WTC11 (cell line): ENCODE data around the gene CCER1. TPM values are rescaled to one million over a fixed set of nuclear protein-coding genes. Genes with fewer than 3 reads are reported as not detected.

Experiments
- ATAC-seq: fragments of 200-7000 bp; cut with Tn5 transposase; 2 replicates; pipeline ENCODE4 v1.10.0; 2021; ENCODE audit warnings: mild to moderate bottlenecking, moderate library complexity
- CTCF ChIA-PET: fragments of 300-600 bp; sonication (Branson Sonifier 250); formaldehyde crosslinking; loops from one replicate; lab custom pipeline; 2021; ENCODE audit warnings: antibody characterized with exemption; lab: Charles Lee
- POLR2A ChIA-PET: fragments of 350-600 bp; sonication (Branson Sonifier 250); formaldehyde crosslinking; loops from one replicate; lab custom pipeline; 2021; ENCODE audit warnings: antibody characterized with exemption; lab: Charles Lee
- DNase-seq: peaks from one replicate; pipeline ENCODE4 v3.0.0; 2021; ENCODE audit warnings: low spot score
- H3K27ac Mint-ChIP-seq: 2 replicates; pipeline ENCODE4 v1.8.0; 2021; ENCODE audit warnings: mixed read lengths
- H3K27me3 Mint-ChIP-seq: 2 replicates; pipeline ENCODE4 v1.8.0; 2021; ENCODE audit warnings: low read depth, mild to moderate bottlenecking, moderate library complexity, mixed read lengths
- H3K36me3 Mint-ChIP-seq: 2 replicates; pipeline ENCODE4 v1.8.0; 2021; ENCODE audit warnings: mixed read lengths
- H3K4me1 Mint-ChIP-seq: 2 replicates; pipeline ENCODE4 v1.8.0; 2022; ENCODE audit warnings: mixed read lengths
- H3K4me3 Mint-ChIP-seq: 2 replicates; pipeline ENCODE4 v1.8.0; 2021; ENCODE audit warnings: mild to moderate bottlenecking, moderate library complexity, mixed read lengths
- H3K9me3 Mint-ChIP-seq: 2 replicates; pipeline ENCODE4 v1.8.0; 2021; ENCODE audit warnings: mixed read lengths
- ATF1 ChIP-seq: sonication (generic); formaldehyde crosslinking; IDR thresholded peaks from 2 replicates; pipeline ENCODE4 v1.8.1; 2023; ENCODE audit warnings: mild to moderate bottlenecking, moderate library complexity, missing genetic modification reagents
- ATF6 ChIP-seq: sonication (generic); formaldehyde crosslinking; IDR thresholded peaks from 2 replicates; pipeline ENCODE4 v1.8.1; 2023; ENCODE audit warnings: mild to moderate bottlenecking, missing genetic modification reagents
- CREM ChIP-seq: sonication (generic); formaldehyde crosslinking; IDR thresholded peaks from 2 replicates; pipeline ENCODE4 v1.8.1; 2022; ENCODE audit warnings: mild to moderate bottlenecking, missing genetic modification reagents, moderate library complexity
- E2F1 ChIP-seq: sonication (generic); formaldehyde crosslinking; IDR thresholded peaks from 2 replicates; pipeline ENCODE4 v1.8.0; 2022; ENCODE audit warnings: mild to moderate bottlenecking, missing genetic modification reagents
- ELF4 ChIP-seq: sonication (generic); formaldehyde crosslinking; IDR thresholded peaks from 2 replicates; pipeline ENCODE4 v1.8.1; 2022; ENCODE audit warnings: low read depth, mild to moderate bottlenecking, moderate library complexity, missing genetic modification reagents
- FOXJ3 ChIP-seq: sonication (generic); formaldehyde crosslinking; IDR thresholded peaks from 2 replicates; pipeline ENCODE4 v1.9.0; 2021; ENCODE audit warnings: missing genetic modification reagents, mild to moderate bottlenecking, borderline replicate concordance
- IRF2 ChIP-seq: sonication (generic); formaldehyde crosslinking; IDR thresholded peaks from 2 replicates; pipeline ENCODE4 v1.8.0; 2022; ENCODE audit warnings: low read depth, missing genetic modification reagents, borderline replicate concordance
- JAZF1 ChIP-seq: fragments of 250-450 bp; sonication (Bioruptor Pico); IDR thresholded peaks from 2 replicates; pipeline ENCODE4 v1.9.0; 2021; ENCODE audit warnings: moderate library complexity, mild to moderate bottlenecking, inconsistent platforms
- KAT7 ChIP-seq: sonication (generic); formaldehyde crosslinking; IDR thresholded peaks from 2 replicates; pipeline ENCODE4 v1.8.1; 2023; ENCODE audit warnings: missing genetic modification reagents, mild to moderate bottlenecking, borderline replicate concordance
- MAX ChIP-seq: sonication (generic); formaldehyde crosslinking; IDR thresholded peaks from 2 replicates; pipeline ENCODE4 v1.8.0; 2022; ENCODE audit warnings: mild to moderate bottlenecking, missing genetic modification reagents
- MYBL2 ChIP-seq: sonication (generic); formaldehyde crosslinking; IDR thresholded peaks from 2 replicates; pipeline ENCODE4 v1.8.1; 2023; ENCODE audit warnings: mild to moderate bottlenecking, moderate library complexity, missing genetic modification reagents
- NFE2L1 ChIP-seq: sonication (generic); formaldehyde crosslinking; IDR thresholded peaks from 2 replicates; pipeline ENCODE4 v1.8.1; 2023; ENCODE audit warnings: missing genetic modification reagents
- NFYB ChIP-seq: sonication (generic); formaldehyde crosslinking; conservative IDR thresholded peaks from 2 replicates; pipeline ENCODE4 v1.8.0; 2022; ENCODE audit warnings: low read depth, missing genetic modification reagents
- NR1H2 ChIP-seq: sonication (generic); formaldehyde crosslinking; IDR thresholded peaks from 2 replicates; pipeline ENCODE4 v1.9.0; 2021; ENCODE audit warnings: mild to moderate bottlenecking, moderate library complexity, missing genetic modification reagents
- NR3C1 ChIP-seq: sonication (generic); formaldehyde crosslinking; conservative IDR thresholded peaks from 2 replicates; pipeline ENCODE4 v1.8.1; 2023; ENCODE audit warnings: low read depth, mild to moderate bottlenecking, missing genetic modification reagents
- PRDM15 ChIP-seq: sonication (generic); formaldehyde crosslinking; IDR thresholded peaks from 2 replicates; pipeline ENCODE4 v1.8.0; 2022; ENCODE audit warnings: missing genetic modification reagents
- PREB ChIP-seq: sonication (generic); formaldehyde crosslinking; IDR thresholded peaks from 2 replicates; pipeline ENCODE4 v1.8.1; 2022; ENCODE audit warnings: mild to moderate bottlenecking, missing genetic modification reagents, moderate library complexity, borderline replicate concordance
- SOX15 ChIP-seq: fragments of 250-450 bp; sonication (Bioruptor Pico); IDR thresholded peaks from 2 replicates; pipeline ENCODE4 v1.9.0; 2021; ENCODE audit warnings: mild to moderate bottlenecking
- ZNF138 ChIP-seq: sonication (generic); formaldehyde crosslinking; conservative IDR thresholded peaks from 2 replicates; pipeline ENCODE4 v1.8.1; 2022; ENCODE audit warnings: mild to moderate bottlenecking, moderate library complexity, missing genetic modification reagents
- ZNF263 ChIP-seq: sonication (generic); formaldehyde crosslinking; IDR thresholded peaks from 2 replicates; pipeline ENCODE4 v1.8.1; 2022; ENCODE audit warnings: low read depth, mild to moderate bottlenecking, moderate library complexity, missing genetic modification reagents
- ZNF512 ChIP-seq: sonication (generic); formaldehyde crosslinking; IDR thresholded peaks from 2 replicates; pipeline ENCODE4 v1.8.1; 2022; ENCODE audit warnings: missing genetic modification reagents, borderline replicate concordance
- total RNA-seq: library from RNA; stranded (reverse); gene quantifications from 3 replicates; pipeline ENCODE4 v1.2.3, GENCODE V29; 2021

The CCER1 gene
- total RNA-seq, 1 experiment from 2014 or later: not detected

- ChIA-PET CTCF (interaction anchor here (0.6 kb wide), 1 partner anchor 16 kb away, joined by 3 read pairs; no protein-coding TSS in a partner anchor), POLR2A (no interaction called here)
- no peak for DNase-seq
- H3K4me1 Mint-ChIP-seq: no peaks in the 10 kb centered on the region
- no peak overlapping the region for H3K4me3 Mint-ChIP-seq
- no peak for TF ChIP-seq IRF2 (CRISPR knock-in tag)
- no peak for TF ChIP-seq KAT7 (CRISPR knock-in tag)
- no peak for TF ChIP-seq PREB (CRISPR knock-in tag)
- no peak for TF ChIP-seq ELF4 (CRISPR knock-in tag)
- TF ChIP-seq ATF6 (CRISPR knock-in tag): no peak
- no peak for TF ChIP-seq NR3C1
- no peak for TF ChIP-seq NR1H2 (CRISPR knock-in tag)
- no peak for TF ChIP-seq ATF1 (CRISPR knock-in tag)
- TF ChIP-seq E2F1: no peak
- no peak for TF ChIP-seq CREM (CRISPR knock-in tag)
- TF ChIP-seq MYBL2 (CRISPR knock-in tag): no peak
- no peak for TF ChIP-seq MAX
- TF ChIP-seq ZNF138 (CRISPR knock-in tag): no peak
- TF ChIP-seq PRDM15 (CRISPR knock-in tag): no peak
- TF ChIP-seq NFYB: no peak
- TF ChIP-seq JAZF1 (CRISPR knock-in tag): no peak
- no peak overlapping the region for H3K27ac Mint-ChIP-seq
- no peak for ATAC-seq
- no peaks in the 10 kb centered on the region for H3K36me3 Mint-ChIP-seq
- peaks cover 8% of the 10 kb centered on the region; the same call in 1 of the 2 replicates for H3K27me3 Mint-ChIP-seq
- no peaks in the 10 kb centered on the region for H3K9me3 Mint-ChIP-seq
These were observed 48.8 kb upstream of the CCER1 start for GRCh38 chr12:91003737-91004136.

GRCh38 chr12:91001306-91001705, 46.3 kb upstream of the CCER1 start:
- no peaks in the 10 kb centered on the region for H3K9me3 Mint-ChIP-seq
- H3K27ac Mint-ChIP-seq: no peak overlapping the region
- TF ChIP-seq ZNF512 (CRISPR knock-in tag) (no peak), NFE2L1 (CRISPR knock-in tag) (no peak), ZNF263 (CRISPR knock-in tag) (no peak), SOX15 (CRISPR knock-in tag) (no peak), FOXJ3 (CRISPR knock-in tag) (no peak)
- no peak overlapping the region for H3K4me3 Mint-ChIP-seq
- CTCF ChIA-PET: no interaction called here
- no peak for ATAC-seq
- DNase-seq: no peak
- POLR2A ChIA-PET: no interaction called here
- H3K4me1 Mint-ChIP-seq: no peaks in the 10 kb centered on the region
- H3K27me3 Mint-ChIP-seq: no peaks in the 10 kb centered on the region; the same call in 1 of the 2 replicates
- no peaks in the 10 kb centered on the region for H3K36me3 Mint-ChIP-seq
